ENCODE data around the gene SYS1. TPM values are rescaled to one million over a fixed set of nuclear protein-coding genes. Genes with fewer than 3 reads are reported as not detected.

The SYS1 gene
- total RNA-seq, 1 experiment from 2014 or later: 38.8 TPM

DNA sequence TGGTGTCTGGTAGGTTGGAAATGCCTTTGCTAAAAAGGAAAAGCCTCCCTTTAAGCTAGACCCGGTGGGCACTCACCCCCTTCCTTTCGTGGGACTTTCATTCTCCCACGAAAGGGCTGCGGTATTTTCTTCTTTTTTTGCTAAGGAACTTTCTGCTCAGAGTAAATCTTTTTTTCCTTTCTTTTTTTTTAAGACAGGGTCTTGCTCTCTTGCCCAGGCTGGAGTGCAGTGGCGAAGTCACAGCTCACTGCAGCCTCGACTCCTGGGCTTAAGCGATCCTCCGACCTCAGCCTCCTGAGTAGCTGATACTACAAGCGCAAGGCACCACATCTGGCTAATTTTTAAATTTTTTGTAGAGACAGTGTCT is 11.1 kb downstream of the SYS1 start:
- H3K27me3 ChIP-seq (ENCODE audit: insufficient read depth, low read depth): no peaks in the 10 kb centered on the region
- no peak overlapping the region for H3K4me3 ChIP-seq
- intact Hi-C loops (cut with micrococcal nuclease; ENCODE audit: unreplicated experiment): loop anchor here (2.0 kb wide), 2 partner anchors 63 to 397 kb away; no protein-coding TSS in a partner anchor
- no peaks in the 10 kb centered on the region; the same call in none of the 2 replicates for H3F3A ChIP-seq (ENCODE audit: insufficient read depth, low read depth)
- H3K36me3 ChIP-seq (ENCODE audit: low read depth): no peaks in the 10 kb centered on the region
- H3K9me3 ChIP-seq (ENCODE audit: insufficient read depth, low read depth): no peaks in the 10 kb centered on the region
- ChIA-PET CTCF (interaction anchor here (0.6 to 2.8 kb wide), 10 partner anchors 11 to 396 kb away, joined by 3 to 48 read pairs (median 4); partner anchors contain the start of gene SYS1), POLR2A (ENCODE audit: unreplicated experiment) (no interaction called here)
- no peaks in the 10 kb centered on the region for H4K20me1 ChIP-seq (ENCODE audit: insufficient read depth)
- no peak for DNase-seq
- H3K79me2 ChIP-seq (ENCODE audit: low read depth): no peaks in the 10 kb centered on the region
- H3K9me2 ChIP-seq (ENCODE audit: insufficient read depth): no peaks in the 10 kb centered on the region
- H3K27ac ChIP-seq: no peak overlapping the region
- H3K4me1 ChIP-seq (replicated peaks; ENCODE audit: insufficient read depth): no peaks in the 10 kb centered on the region
- BruUV-seq (replicated peaks): no TSS peak
- no peak overlapping the region for H3K4me2 ChIP-seq
- TF ChIP-seq EZH2 (IDR thresholded peaks at IDR 0.05; ENCODE audit: low read depth): no peak
- TF ChIP-seq, protein P1, sequence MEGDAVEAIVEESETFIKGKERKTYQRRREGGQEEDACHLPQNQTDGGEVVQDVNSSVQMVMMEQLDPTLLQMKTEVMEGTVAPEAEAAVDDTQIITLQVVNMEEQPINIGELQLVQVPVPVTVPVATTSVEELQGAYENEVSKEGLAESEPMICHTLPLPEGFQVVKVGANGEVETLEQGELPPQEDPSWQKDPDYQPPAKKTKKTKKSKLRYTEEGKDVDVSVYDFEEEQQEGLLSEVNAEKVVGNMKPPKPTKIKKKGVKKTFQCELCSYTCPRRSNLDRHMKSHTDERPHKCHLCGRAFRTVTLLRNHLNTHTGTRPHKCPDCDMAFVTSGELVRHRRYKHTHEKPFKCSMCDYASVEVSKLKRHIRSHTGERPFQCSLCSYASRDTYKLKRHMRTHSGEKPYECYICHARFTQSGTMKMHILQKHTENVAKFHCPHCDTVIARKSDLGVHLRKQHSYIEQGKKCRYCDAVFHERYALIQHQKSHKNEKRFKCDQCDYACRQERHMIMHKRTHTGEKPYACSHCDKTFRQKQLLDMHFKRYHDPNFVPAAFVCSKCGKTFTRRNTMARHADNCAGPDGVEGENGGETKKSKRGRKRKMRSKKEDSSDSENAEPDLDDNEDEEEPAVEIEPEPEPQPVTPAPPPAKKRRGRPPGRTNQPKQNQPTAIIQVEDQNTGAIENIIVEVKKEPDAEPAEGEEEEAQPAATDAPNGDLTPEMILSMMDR (conservative IDR thresholded peaks at IDR 0.05): peak; percentile 40; the same call in 1 of the 2 replicates
- H2AFZ ChIP-seq: no peak overlapping the region

GRCh38 chr20:45374966-45375365 is 12.0 kb downstream of the SYS1 start:
- H3K4me3 ChIP-seq: no peak overlapping the region
- no peaks in the 10 kb centered on the region for H4K20me1 ChIP-seq (ENCODE audit: insufficient read depth)
- no peak overlapping the region for H3K27ac ChIP-seq
- no peak overlapping the region for H2AFZ ChIP-seq
- no peaks in the 10 kb centered on the region; the same call in none of the 2 replicates for H3F3A ChIP-seq (ENCODE audit: insufficient read depth, low read depth)
- no peaks in the 10 kb centered on the region for H3K9me2 ChIP-seq (ENCODE audit: insufficient read depth)
- no peaks in the 10 kb centered on the region for H3K27me3 ChIP-seq (ENCODE audit: insufficient read depth, low read depth)
- POLR2A ChIA-PET (ENCODE audit: unreplicated experiment): no interaction called here
- no peaks in the 10 kb centered on the region for H3K36me3 ChIP-seq (ENCODE audit: low read depth)
- no peak for DNase-seq
- H3K9me3 ChIP-seq (ENCODE audit: insufficient read depth, low read depth): no peaks in the 10 kb centered on the region
- CTCF ChIA-PET: no interaction called here
- no TSS peak for BruUV-seq (replicated peaks)
- TF ChIP-seq EZH2 (IDR thresholded peaks at IDR 0.05; ENCODE audit: low read depth): no peak
- TF ChIP-seq, protein P1 (conservative IDR thresholded peaks at IDR 0.05): no peak
- intact Hi-C loops (cut with micrococcal nuclease; ENCODE audit: unreplicated experiment): loop anchor here (2.0 kb wide), 2 partner anchors 62 to 396 kb away; no protein-coding TSS in a partner anchor
- no peaks in the 10 kb centered on the region for H3K79me2 ChIP-seq (ENCODE audit: low read depth)
- no peak overlapping the region for H3K4me2 ChIP-seq
- H3K4me1 ChIP-seq (replicated peaks; ENCODE audit: insufficient read depth): no peaks in the 10 kb centered on the region

DNA sequence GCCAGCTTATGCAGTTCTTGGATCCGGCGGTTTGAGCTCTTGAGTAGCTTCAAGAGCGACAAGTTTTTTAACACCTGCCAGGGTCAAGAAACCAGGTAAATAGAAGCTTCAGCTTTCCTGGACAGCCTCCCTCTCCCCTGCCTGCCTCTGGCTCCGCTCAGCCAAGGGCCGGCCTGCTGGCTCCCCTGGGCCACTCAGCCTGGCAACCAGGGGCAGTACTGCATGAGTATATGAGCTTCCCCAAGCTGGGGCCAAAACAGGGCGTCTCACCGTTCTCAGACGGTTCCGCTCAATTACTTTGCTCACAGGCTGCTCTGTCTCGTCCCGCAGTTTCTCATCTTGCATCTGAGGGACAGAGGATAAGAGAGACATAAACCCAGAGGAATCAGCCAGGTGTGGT is 14.3 kb downstream of the SYS1 start:
- Histone ChIP-seq H3K36me3 (ENCODE audit: low read depth) (no peaks in the 10 kb centered on the region), H3K9me3 (ENCODE audit: insufficient read depth, low read depth) (no peaks in the 10 kb centered on the region), H3F3A (ENCODE audit: insufficient read depth, low read depth) (no peaks in the 10 kb centered on the region; the same call in 1 of the 2 replicates), H4K20me1 (ENCODE audit: insufficient read depth) (no peaks in the 10 kb centered on the region), H3K4me3 (no peak overlapping the region), H3K79me2 (ENCODE audit: low read depth) (no peaks in the 10 kb centered on the region), H3K27ac (no peak overlapping the region), H2AFZ (no peak overlapping the region), H3K4me1 (replicated peaks; ENCODE audit: insufficient read depth) (no peaks in the 10 kb centered on the region), H3K4me2 (no peak overlapping the region), H3K27me3 (ENCODE audit: insufficient read depth, low read depth) (no peaks in the 10 kb centered on the region), H3K9me2 (ENCODE audit: insufficient read depth) (no peaks in the 10 kb centered on the region)
- ChIA-PET POLR2A (ENCODE audit: unreplicated experiment) (interaction anchor here (0.6 kb wide), 1 partner anchor 31 kb away, joined by 6 read pairs; no protein-coding TSS in a partner anchor), CTCF (interaction anchor here (0.6 kb wide), 1 partner anchor 57 kb away, joined by 7 read pairs; no protein-coding TSS in a partner anchor)
- TF ChIP-seq EZH2 (IDR thresholded peaks at IDR 0.05; ENCODE audit: low read depth): no peak
- TF ChIP-seq, protein P1 (conservative IDR thresholded peaks at IDR 0.05): no peak
- no TSS peak for BruUV-seq (replicated peaks)
- intact Hi-C loops (cut with micrococcal nuclease; ENCODE audit: unreplicated experiment): no loop called here
- DNase-seq: no peak
